ENCODE results near the gene SLC22A23.
"Not testable (repeated sequence)": the region's sequence is repeated elsewhere in the genome, so short reads cannot be mapped to it uniquely, and the experiment has no call there.

SLC22A23 gene

GRCh38 chr6:3380344-3381232 is 76.3 kb downstream of the SLC22A23 start:
- H3K79me2 ChIP-seq (ENCODE audit: low read length): 0 out of 2 replicates have a peak, but pooled peaks cover 4% of the 10 kb centered on the region
- H3K9ac ChIP-seq (ENCODE audit: low read length): no peak overlapping the region
- peaks cover 43% of the 10 kb centered on the region for H3K4me1 ChIP-seq (ENCODE audit: low read length)

GRCh38 chr6:3379482-3380060 is 77.3 kb downstream of the SLC22A23 start:
- Histone ChIP-seq H4K20me1 (ENCODE audit: insufficient read depth, low read length) (no peaks in the 10 kb centered on the region), H3K27me3 (ENCODE audit: low read depth, low read length) (no peaks in the 10 kb centered on the region), H3K36me3 (replicated peaks; ENCODE audit: low read depth, low read length) (no peaks in the 10 kb centered on the region), H3K79me2 (ENCODE audit: low read length) (0 out of 2 replicates have a peak, but pooled peaks cover 4% of the 10 kb centered on the region), H3K4me3 (ENCODE audit: low read length) (no peak overlapping the region), H3K4me1 (ENCODE audit: low read length) (peaks cover 33% of the 10 kb centered on the region), H3K27ac (ENCODE audit: low read length) (no peak overlapping the region), H2AFZ (ENCODE audit: low read depth, low read length) (no peak overlapping the region), H3K9ac (ENCODE audit: low read length) (no peak overlapping the region), H3K9me3 (ENCODE audit: insufficient read depth, low read length) (no peaks in the 10 kb centered on the region), H3K4me2 (ENCODE audit: low read length) (no peak overlapping the region)
- TF ChIP-seq, protein P1, sequence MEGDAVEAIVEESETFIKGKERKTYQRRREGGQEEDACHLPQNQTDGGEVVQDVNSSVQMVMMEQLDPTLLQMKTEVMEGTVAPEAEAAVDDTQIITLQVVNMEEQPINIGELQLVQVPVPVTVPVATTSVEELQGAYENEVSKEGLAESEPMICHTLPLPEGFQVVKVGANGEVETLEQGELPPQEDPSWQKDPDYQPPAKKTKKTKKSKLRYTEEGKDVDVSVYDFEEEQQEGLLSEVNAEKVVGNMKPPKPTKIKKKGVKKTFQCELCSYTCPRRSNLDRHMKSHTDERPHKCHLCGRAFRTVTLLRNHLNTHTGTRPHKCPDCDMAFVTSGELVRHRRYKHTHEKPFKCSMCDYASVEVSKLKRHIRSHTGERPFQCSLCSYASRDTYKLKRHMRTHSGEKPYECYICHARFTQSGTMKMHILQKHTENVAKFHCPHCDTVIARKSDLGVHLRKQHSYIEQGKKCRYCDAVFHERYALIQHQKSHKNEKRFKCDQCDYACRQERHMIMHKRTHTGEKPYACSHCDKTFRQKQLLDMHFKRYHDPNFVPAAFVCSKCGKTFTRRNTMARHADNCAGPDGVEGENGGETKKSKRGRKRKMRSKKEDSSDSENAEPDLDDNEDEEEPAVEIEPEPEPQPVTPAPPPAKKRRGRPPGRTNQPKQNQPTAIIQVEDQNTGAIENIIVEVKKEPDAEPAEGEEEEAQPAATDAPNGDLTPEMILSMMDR (IDR thresholded peaks at IDR 0.05; ENCODE audit: low read depth, low read length): no peak
- no peak for TF ChIP-seq EZH2phosphoT487 (IDR thresholded peaks at IDR 0.05; ENCODE audit: low read depth)

More at GRCh38 chr6:3380344-3381232, 76.3 kb downstream of the SLC22A23 start:
- no peak overlapping the region for H3K4me2 ChIP-seq (ENCODE audit: low read length)
- no peak overlapping the region for H3K27ac ChIP-seq (ENCODE audit: low read length)
- no peaks in the 10 kb centered on the region for H3K36me3 ChIP-seq (replicated peaks; ENCODE audit: low read depth, low read length)
- TF ChIP-seq, protein P1 (IDR thresholded peaks at IDR 0.05; ENCODE audit: low read depth, low read length): no peak
- no peak for TF ChIP-seq EZH2phosphoT487 (IDR thresholded peaks at IDR 0.05; ENCODE audit: low read depth)
- H3K4me3 ChIP-seq (ENCODE audit: low read length): no peak overlapping the region
- H2AFZ ChIP-seq (ENCODE audit: low read depth, low read length): no peak overlapping the region
- no peaks in the 10 kb centered on the region for H3K27me3 ChIP-seq (ENCODE audit: low read depth, low read length)
- H4K20me1 ChIP-seq (ENCODE audit: insufficient read depth, low read length): no peaks in the 10 kb centered on the region
- H3K9me3 ChIP-seq (ENCODE audit: insufficient read depth, low read length): no peaks in the 10 kb centered on the region

DNA sequence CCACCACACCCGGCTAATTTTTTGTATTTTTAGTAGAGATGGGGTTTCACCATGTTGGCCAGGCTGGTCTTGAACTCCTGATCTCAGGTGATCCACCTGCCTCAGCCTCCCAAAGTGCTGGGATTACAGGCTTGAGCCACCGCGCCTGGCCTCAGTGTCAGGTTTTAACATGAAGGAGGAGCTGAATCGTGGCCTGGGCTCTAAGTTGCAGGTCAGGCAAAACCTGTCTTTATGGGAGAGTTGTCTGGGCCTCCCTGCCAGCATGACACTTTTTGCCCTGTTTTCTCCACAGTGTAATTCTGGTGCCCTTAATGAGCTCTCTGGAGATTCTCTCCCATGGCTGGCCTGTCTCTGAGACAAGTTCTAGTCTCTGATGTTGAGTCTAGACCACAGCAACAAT is 78.0 kb downstream of the SLC22A23 start:
- H3K4me2 ChIP-seq (ENCODE audit: low read length); H3K9me3 ChIP-seq (ENCODE audit: insufficient read depth, low read length); H3K36me3 ChIP-seq (replicated peaks; ENCODE audit: low read depth, low read length); H3K79me2 ChIP-seq (ENCODE audit: low read length); H3K27ac ChIP-seq (ENCODE audit: low read length); H2AFZ ChIP-seq (ENCODE audit: low read depth, low read length); H4K20me1 ChIP-seq (ENCODE audit: insufficient read depth, low read length); H3K4me3 ChIP-seq (ENCODE audit: low read length); H3K27me3 ChIP-seq (ENCODE audit: low read depth, low read length); H3K9ac ChIP-seq (ENCODE audit: low read length): not testable (repeated sequence)
- peaks cover 25% of the 10 kb centered on the region for H3K4me1 ChIP-seq (ENCODE audit: low read length)

- not testable (repeated sequence) for H3K4me3 ChIP-seq (ENCODE audit: low read length); H3K9ac ChIP-seq (ENCODE audit: low read length); H3K36me3 ChIP-seq (replicated peaks; ENCODE audit: low read depth, low read length); H3K9me3 ChIP-seq (ENCODE audit: insufficient read depth, low read length); H4K20me1 ChIP-seq (ENCODE audit: insufficient read depth, low read length); H2AFZ ChIP-seq (ENCODE audit: low read depth, low read length); H3K27ac ChIP-seq (ENCODE audit: low read length); H3K79me2 ChIP-seq (ENCODE audit: low read length); H3K27me3 ChIP-seq (ENCODE audit: low read depth, low read length); H3K4me2 ChIP-seq (ENCODE audit: low read length)
- H3K4me1 ChIP-seq (ENCODE audit: low read length): peaks cover 22% of the 10 kb centered on the region
Observed at GRCh38 chr6:3378398-3378782, 78.5 kb downstream of the SLC22A23 start.

All from OCI-LY3 (cell line).